ENCODE measurements around the gene TSN.

The TSN gene

GRCh38 chr2:121748202-121748601, 7.2 kb upstream of the TSN start:
- DNase-seq = no peak

GRCh38 chr2:121754851-121755236, 607 bp upstream of the TSN start:
- DNase-seq = no peak

GRCh38 chr2:121764681-121765228, 9.3 kb downstream of the TSN start:
- DNase-seq = no peak

GRCh38 chr2:121766624-121767023, 11.2 kb downstream of the TSN start:
- no peak for DNase-seq

GRCh38 chr2:121768143-121768755, 12.8 kb downstream of the TSN start:
- no peak for DNase-seq

- no peak for DNase-seq
These were observed 16.7 kb downstream of the TSN start for GRCh38 chr2:121771976-121772742.

- DNase-seq = no peak
These were observed 18.8 kb downstream of the TSN start for GRCh38 chr2:121774235-121774634.

- no peak for DNase-seq
These were observed 20.9 kb downstream of the TSN start for GRCh38 chr2:121776361-121776760.

- DNase-seq = no peak
These were observed 21.6 kb downstream of the TSN start for GRCh38 chr2:121776885-121777698.

GRCh38 chr2:121777699-121778058, 22.2 kb downstream of the TSN start:
- DNase-seq = no peak

GRCh38 chr2:121778741-121779487, 23.5 kb downstream of the TSN start:
- DNase-seq = no peak

GRCh38 chr2:121783180-121783579, 27.7 kb downstream of the TSN start:
- no peak for DNase-seq

GRCh38 chr2:121788685-121789084, 33.2 kb downstream of the TSN start:
- no peak for DNase-seq

- no peak for DNase-seq
These were observed 35.0 kb downstream of the TSN start for GRCh38 chr2:121790276-121790956.

GRCh38 chr2:121791290-121791689, 35.8 kb downstream of the TSN start:
- DNase-seq = no peak

GRCh38 chr2:121791801-121792221, 36.4 kb downstream of the TSN start:
- DNase-seq = no peak

- DNase-seq = no peak
These were observed 38.4 kb downstream of the TSN start for GRCh38 chr2:121793816-121794215.

- no peak for DNase-seq
These were observed 38.8 kb downstream of the TSN start for GRCh38 chr2:121794233-121794632.

- no peak for DNase-seq
These were observed 40.8 kb downstream of the TSN start for GRCh38 chr2:121796239-121796638.

- no peak for DNase-seq
These were observed 43.2 kb downstream of the TSN start for GRCh38 chr2:121798617-121799016.

GRCh38 chr2:121801916-121802315, 46.5 kb downstream of the TSN start:
- no peak for DNase-seq

GRCh38 chr2:121803503-121803902, 48.1 kb downstream of the TSN start:
- no peak for DNase-seq
